Neural crest cell (in vitro differentiated cells): ENCODE measurements around the gene APC. TPM values are rescaled to one million over a fixed set of nuclear protein-coding genes. Genes with fewer than 3 reads are reported as not detected.

Experiments
- DNase-seq: peaks from one replicate; pipeline ENCODE4 v3.0.0; 2021; ENCODE audit warnings: low read depth, mixed read lengths, low spot score
- H3K27ac Mint-ChIP-seq: one replicate; pipeline ENCODE4 v1.8.0; 2021; ENCODE audit warnings: mild to moderate bottlenecking, mixed read lengths; ENCODE audit not compliant: unreplicated experiment
- H3K27me3 Mint-ChIP-seq: 2 replicates; pipeline ENCODE4 v1.8.0; 2021; ENCODE audit warnings: low read depth, mild to moderate bottlenecking, mixed read lengths
- H3K36me3 Mint-ChIP-seq: 2 replicates; pipeline ENCODE4 v1.8.0; 2021; ENCODE audit warnings: low read depth, mild to moderate bottlenecking, mixed read lengths
- H3K4me1 Mint-ChIP-seq: 2 replicates; pipeline ENCODE4 v1.8.0; 2021; ENCODE audit warnings: mixed read lengths
- H3K4me3 Mint-ChIP-seq: one replicate; pipeline ENCODE4 v1.8.0; 2021; ENCODE audit warnings: mild to moderate bottlenecking, mixed read lengths
- H3K9me3 Mint-ChIP-seq: 2 replicates; pipeline ENCODE4 v1.8.0; 2021; ENCODE audit warnings: mixed read lengths
- total RNA-seq: library from RNA; stranded (reverse); gene quantifications from 2 replicates; pipeline ENCODE4 v1.2.1, GENCODE V29; 2021
- TF ChIP-seq, protein P1 (sequence below): fragments of 200-600 bp; sonication (generic); conservative IDR thresholded peaks from 2 replicates; pipeline ENCODE4 v1.5.0; 2021; ENCODE audit warnings: antibody characterized with exemption, mild to moderate bottlenecking

The APC gene
- total RNA-seq, 1 donor from 2014 or later, result 48.4 TPM

DNA sequence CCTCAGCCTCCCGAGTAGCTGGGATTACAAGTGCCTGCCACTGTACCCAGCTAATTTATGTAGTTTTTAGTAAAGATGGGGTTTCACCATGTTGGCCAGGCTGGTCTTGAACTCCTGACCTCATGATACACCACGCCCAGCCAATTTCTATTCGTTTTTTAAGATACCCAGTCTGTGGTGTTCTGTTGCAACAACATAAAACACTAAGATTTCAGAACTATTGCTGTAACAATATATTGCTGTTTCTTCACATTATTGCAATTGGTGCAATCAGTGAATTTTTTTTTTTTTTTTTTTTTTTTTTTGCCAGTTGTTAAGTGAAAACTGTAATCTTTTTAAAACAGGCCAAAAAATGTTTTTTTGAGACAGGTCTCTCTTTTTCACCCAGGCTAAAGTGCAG is 133.3 kb downstream of the APC start:
- Mint-ChIP-seq H3K9me3 (no peaks in the 10 kb centered on the region), H3K36me3 (peaks cover 8% of the 10 kb centered on the region), H3K27me3 (no peaks in the 10 kb centered on the region), H3K4me3 (no peak overlapping the region), H3K4me1 (peaks cover 12% of the 10 kb centered on the region), H3K27ac (no peak overlapping the region)
- TF ChIP-seq, protein P1, sequence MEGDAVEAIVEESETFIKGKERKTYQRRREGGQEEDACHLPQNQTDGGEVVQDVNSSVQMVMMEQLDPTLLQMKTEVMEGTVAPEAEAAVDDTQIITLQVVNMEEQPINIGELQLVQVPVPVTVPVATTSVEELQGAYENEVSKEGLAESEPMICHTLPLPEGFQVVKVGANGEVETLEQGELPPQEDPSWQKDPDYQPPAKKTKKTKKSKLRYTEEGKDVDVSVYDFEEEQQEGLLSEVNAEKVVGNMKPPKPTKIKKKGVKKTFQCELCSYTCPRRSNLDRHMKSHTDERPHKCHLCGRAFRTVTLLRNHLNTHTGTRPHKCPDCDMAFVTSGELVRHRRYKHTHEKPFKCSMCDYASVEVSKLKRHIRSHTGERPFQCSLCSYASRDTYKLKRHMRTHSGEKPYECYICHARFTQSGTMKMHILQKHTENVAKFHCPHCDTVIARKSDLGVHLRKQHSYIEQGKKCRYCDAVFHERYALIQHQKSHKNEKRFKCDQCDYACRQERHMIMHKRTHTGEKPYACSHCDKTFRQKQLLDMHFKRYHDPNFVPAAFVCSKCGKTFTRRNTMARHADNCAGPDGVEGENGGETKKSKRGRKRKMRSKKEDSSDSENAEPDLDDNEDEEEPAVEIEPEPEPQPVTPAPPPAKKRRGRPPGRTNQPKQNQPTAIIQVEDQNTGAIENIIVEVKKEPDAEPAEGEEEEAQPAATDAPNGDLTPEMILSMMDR, result no peak
- no peak for DNase-seq

- no peak for DNase-seq
- H3K27ac Mint-ChIP-seq, result no peak overlapping the region
- no peaks in the 10 kb centered on the region for H3K4me1 Mint-ChIP-seq
- H3K27me3 Mint-ChIP-seq, result no peaks in the 10 kb centered on the region
- H3K36me3 Mint-ChIP-seq, result peaks cover 4% of the 10 kb centered on the region
- TF ChIP-seq, protein P1, result no peak
- no peak overlapping the region for H3K4me3 Mint-ChIP-seq
- no peaks in the 10 kb centered on the region for H3K9me3 Mint-ChIP-seq
Observed at GRCh38 chr5:112876362-112876761, 138.7 kb downstream of the APC start.

DNA sequence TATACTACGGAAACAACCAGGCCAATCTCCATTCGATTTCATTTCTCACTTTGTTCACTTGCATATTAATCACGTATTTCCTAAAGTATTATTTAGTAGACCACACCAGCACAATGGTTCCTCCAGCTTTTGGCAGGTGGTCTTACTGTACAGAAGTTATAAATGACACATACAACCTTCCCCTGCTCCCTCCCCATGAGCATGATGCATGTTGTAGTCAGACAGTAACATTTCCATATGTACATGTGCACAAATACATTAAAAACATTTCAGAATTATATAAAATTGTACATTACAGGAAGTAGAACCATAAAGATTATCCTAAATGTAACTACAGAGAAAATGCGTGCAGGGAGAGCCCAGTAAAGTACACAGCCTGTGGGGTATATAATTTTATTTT is 140.4 kb downstream of the APC start:
- DNase-seq, result no peak
- Mint-ChIP-seq H3K36me3 (no peaks in the 10 kb centered on the region), H3K27me3 (no peaks in the 10 kb centered on the region), H3K4me1 (no peaks in the 10 kb centered on the region), H3K4me3 (no peak overlapping the region), H3K27ac (no peak overlapping the region), H3K9me3 (no peaks in the 10 kb centered on the region)
- TF ChIP-seq, protein P1, result no peak

GRCh38 chr5:112878760-112879159 is 141.1 kb downstream of the APC start:
- TF ChIP-seq, protein P1, result no peak
- H3K36me3 Mint-ChIP-seq, result no peaks in the 10 kb centered on the region
- H3K4me1 Mint-ChIP-seq, result no peaks in the 10 kb centered on the region
- no peaks in the 10 kb centered on the region for H3K27me3 Mint-ChIP-seq
- DNase-seq, result no peak
- H3K27ac Mint-ChIP-seq, result no peak overlapping the region
- H3K9me3 Mint-ChIP-seq, result no peaks in the 10 kb centered on the region
- no peak overlapping the region for H3K4me3 Mint-ChIP-seq

DNA sequence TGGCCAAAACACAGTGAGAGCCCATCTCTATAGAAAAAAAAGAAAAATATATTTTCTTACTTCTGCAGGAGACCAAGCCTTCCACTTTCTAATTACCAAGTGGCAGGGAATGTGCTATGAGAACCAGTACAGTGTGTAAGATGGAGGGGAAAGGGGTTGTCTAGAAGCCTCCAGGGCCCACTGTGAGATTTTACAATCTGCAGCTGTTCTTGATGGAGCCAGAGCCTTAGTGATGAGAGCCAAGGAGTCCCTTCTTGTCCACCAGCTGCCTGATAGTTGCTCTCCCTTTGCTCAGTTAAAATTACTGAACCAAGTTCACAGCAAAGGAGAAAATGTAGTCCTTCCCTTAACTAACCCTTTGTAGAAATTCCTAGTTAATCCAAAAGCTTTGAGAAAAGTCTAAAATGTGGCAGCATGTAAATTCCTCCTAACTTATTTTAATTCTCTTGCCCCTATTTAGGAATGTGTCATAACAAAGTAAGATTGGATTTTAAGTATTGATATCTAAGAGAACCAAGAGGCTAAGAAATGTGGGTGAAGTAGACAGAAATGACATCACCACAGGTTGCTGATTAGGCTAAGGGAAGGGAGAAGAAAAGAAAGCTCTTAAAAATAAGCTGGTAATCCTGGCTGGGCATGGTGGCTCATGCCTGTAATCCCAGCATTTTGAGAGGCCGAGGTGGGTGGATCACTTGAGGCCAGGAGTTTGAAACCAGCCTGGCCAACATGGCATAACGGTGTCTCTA is 142.7 kb downstream of the APC start:
- TF ChIP-seq, protein P1, result no peak
- Mint-ChIP-seq H3K4me1 (no peaks in the 10 kb centered on the region), H3K27ac (no peak overlapping the region), H3K9me3 (no peaks in the 10 kb centered on the region), H3K27me3 (no peaks in the 10 kb centered on the region), H3K36me3 (no peaks in the 10 kb centered on the region), H3K4me3 (no peak overlapping the region)
- DNase-seq, result no peak
